WTC11 (cell line): ENCODE results near the gene RASSF8. TPM values are rescaled to one million over a fixed set of nuclear protein-coding genes. Genes with fewer than 3 reads are reported as not detected.

Source experiments
- ATAC-seq: fragments of 200-7000 bp; cut with Tn5 transposase; 2 replicates; pipeline ENCODE4 v1.10.0; 2021; ENCODE audit warnings: mild to moderate bottlenecking, moderate library complexity
- CTCF ChIA-PET: fragments of 300-600 bp; sonication (Branson Sonifier 250); formaldehyde crosslinking; loops from one replicate; lab custom pipeline; 2021; ENCODE audit warnings: antibody characterized with exemption; lab: Charles Lee
- POLR2A ChIA-PET: fragments of 350-600 bp; sonication (Branson Sonifier 250); formaldehyde crosslinking; loops from one replicate; lab custom pipeline; 2021; ENCODE audit warnings: antibody characterized with exemption; lab: Charles Lee
- DNase-seq: peaks from one replicate; pipeline ENCODE4 v3.0.0; 2021; ENCODE audit warnings: low spot score
- H3K27ac Mint-ChIP-seq: 2 replicates; pipeline ENCODE4 v1.8.0; 2021; ENCODE audit warnings: mixed read lengths
- H3K27me3 Mint-ChIP-seq: 2 replicates; pipeline ENCODE4 v1.8.0; 2021; ENCODE audit warnings: low read depth, mild to moderate bottlenecking, moderate library complexity, mixed read lengths
- H3K36me3 Mint-ChIP-seq: 2 replicates; pipeline ENCODE4 v1.8.0; 2021; ENCODE audit warnings: mixed read lengths
- H3K4me1 Mint-ChIP-seq: 2 replicates; pipeline ENCODE4 v1.8.0; 2022; ENCODE audit warnings: mixed read lengths
- H3K4me3 Mint-ChIP-seq: 2 replicates; pipeline ENCODE4 v1.8.0; 2021; ENCODE audit warnings: mild to moderate bottlenecking, moderate library complexity, mixed read lengths
- H3K9me3 Mint-ChIP-seq: 2 replicates; pipeline ENCODE4 v1.8.0; 2021; ENCODE audit warnings: mixed read lengths
- ESRRA ChIP-seq: sonication (generic); formaldehyde crosslinking; IDR thresholded peaks from 2 replicates; pipeline ENCODE4 v1.8.1; 2022; ENCODE audit warnings: mild to moderate bottlenecking, missing genetic modification reagents, borderline replicate concordance
- FOXK1 ChIP-seq: sonication (generic); formaldehyde crosslinking; IDR thresholded peaks from 2 replicates; pipeline ENCODE4 v1.8.0; 2022; ENCODE audit warnings: mild to moderate bottlenecking, moderate library complexity, missing genetic modification reagents
- JUN ChIP-seq: sonication (generic); formaldehyde crosslinking; IDR thresholded peaks from 2 replicates; pipeline ENCODE4 v1.8.0; 2023; ENCODE audit warnings: mild to moderate bottlenecking, missing genetic modification reagents
- MYBL2 ChIP-seq: sonication (generic); formaldehyde crosslinking; IDR thresholded peaks from 2 replicates; pipeline ENCODE4 v1.8.1; 2023; ENCODE audit warnings: mild to moderate bottlenecking, moderate library complexity, missing genetic modification reagents
- NFYB ChIP-seq: sonication (generic); formaldehyde crosslinking; conservative IDR thresholded peaks from 2 replicates; pipeline ENCODE4 v1.8.0; 2022; ENCODE audit warnings: low read depth, missing genetic modification reagents
- NR3C1 ChIP-seq: sonication (generic); formaldehyde crosslinking; conservative IDR thresholded peaks from 2 replicates; pipeline ENCODE4 v1.8.1; 2023; ENCODE audit warnings: low read depth, mild to moderate bottlenecking, missing genetic modification reagents
- RORB ChIP-seq: fragments of 250-450 bp; sonication (Bioruptor Pico); IDR thresholded peaks from 2 replicates; pipeline ENCODE4 v1.9.0; 2021; ENCODE audit warnings: mild to moderate bottlenecking
- SMAD4 ChIP-seq: sonication (generic); formaldehyde crosslinking; IDR thresholded peaks from 2 replicates; pipeline ENCODE4 v1.8.0; 2022; ENCODE audit warnings: mild to moderate bottlenecking, missing genetic modification reagents
- SOX15 ChIP-seq: fragments of 250-450 bp; sonication (Bioruptor Pico); IDR thresholded peaks from 2 replicates; pipeline ENCODE4 v1.9.0; 2021; ENCODE audit warnings: mild to moderate bottlenecking
- TEAD1 ChIP-seq: sonication (generic); formaldehyde crosslinking; IDR thresholded peaks from 2 replicates; pipeline ENCODE4 v1.8.0; 2022; ENCODE audit warnings: mild to moderate bottlenecking, missing genetic modification reagents
- ZNF121 ChIP-seq: sonication (generic); formaldehyde crosslinking; IDR thresholded peaks from 2 replicates; pipeline ENCODE4 v1.8.0; 2023; ENCODE audit warnings: missing genetic modification reagents
- ZNF317 ChIP-seq: sonication (generic); formaldehyde crosslinking; IDR thresholded peaks from 2 replicates; pipeline ENCODE4 v1.8.1; 2023; ENCODE audit warnings: low read depth, mild to moderate bottlenecking, moderate library complexity, missing genetic modification reagents, borderline replicate concordance
- ZNF416 ChIP-seq: fragments of 250-450 bp; sonication (Bioruptor Pico); IDR thresholded peaks from 2 replicates; pipeline ENCODE4 v1.9.0; 2021; ENCODE audit warnings: mild to moderate bottlenecking, inconsistent platforms
- ZNF423 ChIP-seq: fragments of 250-450 bp; sonication (Bioruptor Pico); IDR thresholded peaks from 2 replicates; pipeline ENCODE4 v2.1.2; 2022; ENCODE audit warnings: mild to moderate bottlenecking, moderate library complexity
- total RNA-seq: library from RNA; stranded (reverse); gene quantifications from 3 replicates; pipeline ENCODE4 v1.2.3, GENCODE V29; 2021
- TF ChIP-seq, protein P1 (sequence below): fragments of 250-450 bp; sonication (Bioruptor Pico); conservative IDR thresholded peaks from 2 replicates; pipeline ENCODE4 v1.9.0; 2021; ENCODE audit warnings: mild to moderate bottlenecking
- TF ChIP-seq, protein P2 (sequence below): sonication (generic); formaldehyde crosslinking; IDR thresholded peaks from 2 replicates; pipeline ENCODE4 v1.8.1; 2023; ENCODE audit warnings: mild to moderate bottlenecking, moderate library complexity, missing genetic modification reagents
- TF ChIP-seq, protein P3 (sequence below): sonication (generic); formaldehyde crosslinking; IDR thresholded peaks from 2 replicates; pipeline ENCODE4 v1.8.1; 2022; ENCODE audit warnings: missing genetic modification reagents, borderline replicate concordance
- TF ChIP-seq, protein P4 (sequence below): sonication (generic); formaldehyde crosslinking; IDR thresholded peaks from 2 replicates; pipeline ENCODE4 v1.8.1; 2023; ENCODE audit warnings: mild to moderate bottlenecking, missing genetic modification reagents
- TF ChIP-seq, protein P5 (sequence below): fragments of 200-600 bp; IDR thresholded peaks from 2 replicates; pipeline ENCODE4 v1.8.0; 2022; ENCODE audit warnings: antibody characterized with exemption
- TF ChIP-seq, protein P6 (sequence below): sonication (generic); formaldehyde crosslinking; IDR thresholded peaks from 2 replicates; pipeline ENCODE4 v1.8.0; 2023; ENCODE audit warnings: missing genetic modification reagents
- TF ChIP-seq, protein P7 (sequence below): fragments of 250-450 bp; sonication (Bioruptor Pico); IDR thresholded peaks from 2 replicates; pipeline ENCODE4 v1.9.0; 2021; ENCODE audit warnings: mild to moderate bottlenecking
- TF ChIP-seq, protein P8 (sequence below): fragments of 250-450 bp; sonication (Bioruptor Pico); IDR thresholded peaks from 2 replicates; pipeline ENCODE4 v2.1.2; 2022; ENCODE audit warnings: mild to moderate bottlenecking, moderate library complexity

RASSF8 gene
- total RNA-seq, 1 experiment from 2014 or later = 48.6 TPM

DNA sequence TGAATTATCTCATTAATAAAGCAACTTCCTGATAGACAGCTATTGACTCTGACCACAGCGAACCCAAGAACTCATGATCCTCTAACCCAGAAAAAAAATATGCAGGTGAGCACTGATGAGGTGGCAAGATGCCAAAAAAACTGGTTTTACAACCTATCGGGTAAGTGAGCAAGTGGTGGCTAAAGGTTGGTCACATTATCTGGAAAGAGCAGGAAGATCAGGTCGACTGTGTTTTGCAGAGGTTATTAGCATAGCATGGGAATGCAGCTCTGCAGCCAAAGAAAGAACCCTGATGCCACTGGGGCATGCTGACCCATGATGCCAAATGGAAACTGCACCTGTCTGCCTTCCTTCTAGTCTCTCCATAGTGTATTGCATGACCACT lies 142.9 kb downstream of the RASSF8 start:
- CTCF ChIA-PET = interaction anchor here (0.7 to 1.2 kb wide), 3 partner anchors 9 to 600 kb away, joined by 3 read pairs; no protein-coding TSS in a partner anchor
- no peaks in the 10 kb centered on the region for H3K27me3 Mint-ChIP-seq
- DNase-seq = no peak
- no peak for ATAC-seq
- no peaks in the 10 kb centered on the region for H3K36me3 Mint-ChIP-seq
- no peak overlapping the region for H3K4me3 Mint-ChIP-seq
- no peak overlapping the region for H3K27ac Mint-ChIP-seq
- POLR2A ChIA-PET = no interaction called here
- H3K4me1 Mint-ChIP-seq = peaks cover 14% of the 10 kb centered on the region
- TF ChIP-seq ZNF423 (no peak), ZNF317 (CRISPR knock-in tag) (no peak), TEAD1 (CRISPR knock-in tag) (no peak), JUN (CRISPR knock-in tag) (no peak), ZNF416 (no peak), NFYB (CRISPR knock-in tag) (no peak), ESRRA (CRISPR knock-in tag) (no peak)
- TF ChIP-seq, protein P1, sequence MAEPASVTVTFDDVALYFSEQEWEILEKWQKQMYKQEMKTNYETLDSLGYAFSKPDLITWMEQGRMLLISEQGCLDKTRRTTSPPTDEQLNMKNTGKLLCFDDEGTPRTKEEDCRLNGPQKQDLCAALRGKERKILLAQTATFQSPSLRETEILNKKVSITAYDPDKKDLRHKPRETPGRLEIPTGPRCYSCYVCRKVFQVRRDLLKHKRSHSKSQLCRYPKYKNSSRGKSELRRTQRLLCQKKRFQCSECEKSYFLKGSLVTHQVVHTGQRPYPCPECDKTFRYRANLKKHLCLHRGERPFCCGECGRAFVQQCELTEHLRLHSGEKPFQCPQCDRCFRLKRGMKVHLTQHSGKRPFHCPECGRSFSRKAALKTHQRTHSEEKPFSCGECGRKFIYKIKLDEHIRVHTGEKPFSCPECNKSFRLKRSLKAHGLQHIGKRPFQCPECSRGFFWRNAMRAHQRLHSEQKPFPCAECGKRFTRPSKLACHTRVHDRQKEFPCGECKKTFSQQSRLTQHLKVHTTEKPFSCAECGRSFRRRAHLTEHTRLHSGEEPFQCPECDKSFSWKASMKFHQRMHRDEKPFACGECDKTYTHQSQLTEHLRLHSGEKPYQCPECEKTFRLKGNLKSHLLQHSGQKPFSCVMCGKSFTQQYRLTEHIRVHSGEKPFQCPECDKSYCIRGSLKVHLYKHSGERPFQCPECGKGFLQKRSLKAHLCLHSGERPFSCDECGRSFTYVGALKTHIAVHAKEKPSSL (CRISPR knock-in tag) = no peak
- TF ChIP-seq, protein P2, sequence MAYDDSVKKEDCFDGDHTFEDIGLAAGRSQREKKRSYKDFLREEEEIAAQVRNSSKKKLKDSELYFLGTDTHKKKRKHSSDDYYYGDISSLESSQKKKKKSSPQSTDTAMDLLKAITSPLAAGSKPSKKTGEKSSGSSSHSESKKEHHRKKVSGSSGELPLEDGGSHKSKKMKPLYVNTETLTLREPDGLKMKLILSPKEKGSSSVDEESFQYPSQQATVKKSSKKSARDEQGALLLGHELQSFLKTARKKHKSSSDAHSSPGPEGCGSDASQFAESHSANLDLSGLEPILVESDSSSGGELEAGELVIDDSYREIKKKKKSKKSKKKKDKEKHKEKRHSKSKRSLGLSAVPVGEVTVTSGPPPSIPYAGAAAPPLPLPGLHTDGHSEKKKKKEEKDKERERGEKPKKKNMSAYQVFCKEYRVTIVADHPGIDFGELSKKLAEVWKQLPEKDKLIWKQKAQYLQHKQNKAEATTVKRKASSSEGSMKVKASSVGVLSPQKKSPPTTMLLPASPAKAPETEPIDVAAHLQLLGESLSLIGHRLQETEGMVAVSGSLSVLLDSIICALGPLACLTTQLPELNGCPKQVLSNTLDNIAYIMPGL = no peak
- TF ChIP-seq, protein P3, sequence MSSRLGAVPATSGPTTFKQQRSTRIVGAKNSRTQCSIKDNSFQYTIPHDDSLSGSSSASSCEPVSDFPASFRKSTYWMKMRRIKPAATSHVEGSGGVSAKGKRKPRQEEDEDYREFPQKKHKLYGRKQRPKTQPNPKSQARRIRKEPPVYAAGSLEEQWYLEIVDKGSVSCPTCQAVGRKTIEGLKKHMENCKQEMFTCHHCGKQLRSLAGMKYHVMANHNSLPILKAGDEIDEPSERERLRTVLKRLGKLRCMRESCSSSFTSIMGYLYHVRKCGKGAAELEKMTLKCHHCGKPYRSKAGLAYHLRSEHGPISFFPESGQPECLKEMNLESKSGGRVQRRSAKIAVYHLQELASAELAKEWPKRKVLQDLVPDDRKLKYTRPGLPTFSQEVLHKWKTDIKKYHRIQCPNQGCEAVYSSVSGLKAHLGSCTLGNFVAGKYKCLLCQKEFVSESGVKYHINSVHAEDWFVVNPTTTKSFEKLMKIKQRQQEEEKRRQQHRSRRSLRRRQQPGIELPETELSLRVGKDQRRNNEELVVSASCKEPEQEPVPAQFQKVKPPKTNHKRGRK = no peak
- TF ChIP-seq, protein P4, sequence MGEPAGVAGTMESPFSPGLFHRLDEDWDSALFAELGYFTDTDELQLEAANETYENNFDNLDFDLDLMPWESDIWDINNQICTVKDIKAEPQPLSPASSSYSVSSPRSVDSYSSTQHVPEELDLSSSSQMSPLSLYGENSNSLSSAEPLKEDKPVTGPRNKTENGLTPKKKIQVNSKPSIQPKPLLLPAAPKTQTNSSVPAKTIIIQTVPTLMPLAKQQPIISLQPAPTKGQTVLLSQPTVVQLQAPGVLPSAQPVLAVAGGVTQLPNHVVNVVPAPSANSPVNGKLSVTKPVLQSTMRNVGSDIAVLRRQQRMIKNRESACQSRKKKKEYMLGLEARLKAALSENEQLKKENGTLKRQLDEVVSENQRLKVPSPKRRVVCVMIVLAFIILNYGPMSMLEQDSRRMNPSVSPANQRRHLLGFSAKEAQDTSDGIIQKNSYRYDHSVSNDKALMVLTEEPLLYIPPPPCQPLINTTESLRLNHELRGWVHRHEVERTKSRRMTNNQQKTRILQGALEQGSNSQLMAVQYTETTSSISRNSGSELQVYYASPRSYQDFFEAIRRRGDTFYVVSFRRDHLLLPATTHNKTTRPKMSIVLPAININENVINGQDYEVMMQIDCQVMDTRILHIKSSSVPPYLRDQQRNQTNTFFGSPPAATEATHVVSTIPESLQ (CRISPR knock-in tag) = no peak
- no peaks in the 10 kb centered on the region for H3K9me3 Mint-ChIP-seq

DNA sequence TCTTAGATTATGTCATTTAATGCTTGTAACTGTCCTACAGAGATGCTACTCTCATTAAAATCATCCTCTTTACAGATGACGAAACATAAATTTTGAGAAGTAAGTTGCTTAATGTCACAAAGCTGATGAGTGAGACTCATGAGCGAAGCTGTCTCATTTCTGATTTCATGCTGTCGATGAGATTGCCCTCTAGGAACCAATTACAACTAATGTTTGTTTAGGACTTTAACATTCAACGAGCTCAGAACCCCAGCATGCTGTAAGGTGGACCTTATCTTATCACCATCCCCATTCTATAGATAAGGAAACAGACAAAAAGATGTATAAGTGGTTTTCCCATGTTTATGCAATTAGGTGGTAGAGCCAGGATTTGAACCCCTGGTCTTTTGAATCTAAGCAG lies 143.3 kb downstream of the RASSF8 start:
- no peak overlapping the region for H3K4me3 Mint-ChIP-seq
- ATAC-seq (no peak), DNase-seq (no peak)
- no peaks in the 10 kb centered on the region for H3K9me3 Mint-ChIP-seq
- POLR2A ChIA-PET = no interaction called here
- H3K27me3 Mint-ChIP-seq = no peaks in the 10 kb centered on the region
- H3K4me1 Mint-ChIP-seq = peaks cover 11% of the 10 kb centered on the region
- H3K36me3 Mint-ChIP-seq = no peaks in the 10 kb centered on the region
- H3K27ac Mint-ChIP-seq = no peak overlapping the region
- CTCF ChIA-PET = interaction anchor here (0.5 to 1.2 kb wide), 4 partner anchors 10 to 600 kb away, joined by 3 read pairs; no protein-coding TSS in a partner anchor
- no peak for TF ChIP-seq ZNF121
- TF ChIP-seq, protein P5, sequence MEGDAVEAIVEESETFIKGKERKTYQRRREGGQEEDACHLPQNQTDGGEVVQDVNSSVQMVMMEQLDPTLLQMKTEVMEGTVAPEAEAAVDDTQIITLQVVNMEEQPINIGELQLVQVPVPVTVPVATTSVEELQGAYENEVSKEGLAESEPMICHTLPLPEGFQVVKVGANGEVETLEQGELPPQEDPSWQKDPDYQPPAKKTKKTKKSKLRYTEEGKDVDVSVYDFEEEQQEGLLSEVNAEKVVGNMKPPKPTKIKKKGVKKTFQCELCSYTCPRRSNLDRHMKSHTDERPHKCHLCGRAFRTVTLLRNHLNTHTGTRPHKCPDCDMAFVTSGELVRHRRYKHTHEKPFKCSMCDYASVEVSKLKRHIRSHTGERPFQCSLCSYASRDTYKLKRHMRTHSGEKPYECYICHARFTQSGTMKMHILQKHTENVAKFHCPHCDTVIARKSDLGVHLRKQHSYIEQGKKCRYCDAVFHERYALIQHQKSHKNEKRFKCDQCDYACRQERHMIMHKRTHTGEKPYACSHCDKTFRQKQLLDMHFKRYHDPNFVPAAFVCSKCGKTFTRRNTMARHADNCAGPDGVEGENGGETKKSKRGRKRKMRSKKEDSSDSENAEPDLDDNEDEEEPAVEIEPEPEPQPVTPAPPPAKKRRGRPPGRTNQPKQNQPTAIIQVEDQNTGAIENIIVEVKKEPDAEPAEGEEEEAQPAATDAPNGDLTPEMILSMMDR = no peak
- TF ChIP-seq, protein P6, sequence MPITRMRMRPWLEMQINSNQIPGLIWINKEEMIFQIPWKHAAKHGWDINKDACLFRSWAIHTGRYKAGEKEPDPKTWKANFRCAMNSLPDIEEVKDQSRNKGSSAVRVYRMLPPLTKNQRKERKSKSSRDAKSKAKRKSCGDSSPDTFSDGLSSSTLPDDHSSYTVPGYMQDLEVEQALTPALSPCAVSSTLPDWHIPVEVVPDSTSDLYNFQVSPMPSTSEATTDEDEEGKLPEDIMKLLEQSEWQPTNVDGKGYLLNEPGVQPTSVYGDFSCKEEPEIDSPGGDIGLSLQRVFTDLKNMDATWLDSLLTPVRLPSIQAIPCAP (CRISPR knock-in tag) = no peak
- TF ChIP-seq NR3C1 (CRISPR knock-in tag) = no peak
- TF ChIP-seq SMAD4 (CRISPR knock-in tag) = no peak
- TF ChIP-seq SOX15 (CRISPR knock-in tag) = no peak
- TF ChIP-seq, protein P7, sequence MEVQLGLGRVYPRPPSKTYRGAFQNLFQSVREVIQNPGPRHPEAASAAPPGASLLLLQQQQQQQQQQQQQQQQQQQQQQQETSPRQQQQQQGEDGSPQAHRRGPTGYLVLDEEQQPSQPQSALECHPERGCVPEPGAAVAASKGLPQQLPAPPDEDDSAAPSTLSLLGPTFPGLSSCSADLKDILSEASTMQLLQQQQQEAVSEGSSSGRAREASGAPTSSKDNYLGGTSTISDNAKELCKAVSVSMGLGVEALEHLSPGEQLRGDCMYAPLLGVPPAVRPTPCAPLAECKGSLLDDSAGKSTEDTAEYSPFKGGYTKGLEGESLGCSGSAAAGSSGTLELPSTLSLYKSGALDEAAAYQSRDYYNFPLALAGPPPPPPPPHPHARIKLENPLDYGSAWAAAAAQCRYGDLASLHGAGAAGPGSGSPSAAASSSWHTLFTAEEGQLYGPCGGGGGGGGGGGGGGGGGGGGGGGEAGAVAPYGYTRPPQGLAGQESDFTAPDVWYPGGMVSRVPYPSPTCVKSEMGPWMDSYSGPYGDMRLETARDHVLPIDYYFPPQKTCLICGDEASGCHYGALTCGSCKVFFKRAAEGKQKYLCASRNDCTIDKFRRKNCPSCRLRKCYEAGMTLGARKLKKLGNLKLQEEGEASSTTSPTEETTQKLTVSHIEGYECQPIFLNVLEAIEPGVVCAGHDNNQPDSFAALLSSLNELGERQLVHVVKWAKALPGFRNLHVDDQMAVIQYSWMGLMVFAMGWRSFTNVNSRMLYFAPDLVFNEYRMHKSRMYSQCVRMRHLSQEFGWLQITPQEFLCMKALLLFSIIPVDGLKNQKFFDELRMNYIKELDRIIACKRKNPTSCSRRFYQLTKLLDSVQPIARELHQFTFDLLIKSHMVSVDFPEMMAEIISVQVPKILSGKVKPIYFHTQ = no peak
- TF ChIP-seq FOXK1 (CRISPR knock-in tag) = no peak
- no peak for TF ChIP-seq RORB (CRISPR knock-in tag)
- TF ChIP-seq, protein P8, sequence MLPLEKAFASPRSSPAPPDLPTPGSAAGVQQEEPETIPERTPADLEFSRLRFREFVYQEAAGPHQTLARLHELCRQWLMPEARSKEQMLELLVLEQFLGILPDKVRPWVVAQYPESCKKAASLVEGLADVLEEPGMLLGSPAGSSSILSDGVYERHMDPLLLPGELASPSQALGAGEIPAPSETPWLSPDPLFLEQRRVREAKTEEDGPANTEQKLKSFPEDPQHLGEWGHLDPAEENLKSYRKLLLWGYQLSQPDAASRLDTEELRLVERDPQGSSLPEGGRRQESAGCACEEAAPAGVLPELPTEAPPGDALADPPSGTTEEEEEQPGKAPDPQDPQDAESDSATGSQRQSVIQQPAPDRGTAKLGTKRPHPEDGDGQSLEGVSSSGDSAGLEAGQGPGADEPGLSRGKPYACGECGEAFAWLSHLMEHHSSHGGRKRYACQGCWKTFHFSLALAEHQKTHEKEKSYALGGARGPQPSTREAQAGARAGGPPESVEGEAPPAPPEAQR (CRISPR knock-in tag) = no peak
- TF ChIP-seq MYBL2 = no peak
